ENCODE measurements around the gene NTSR1.

The NTSR1 gene

GRCh38 chr20:62772990-62773844 is 64.6 kb downstream of the NTSR1 start:
- peaks cover 25% of the 10 kb centered on the region for H3K4me1 ChIP-seq (ENCODE audit: control insufficient read depth, low read length)
- no peak overlapping the region for H3K4me2 ChIP-seq (ENCODE audit: low read length)
- H3F3A ChIP-seq (ENCODE audit: control insufficient read depth, insufficient read depth) = no peaks in the 10 kb centered on the region
- H3K27me3 ChIP-seq (ENCODE audit: control insufficient read depth, low read length) = no peaks in the 10 kb centered on the region
- H3K9me3 ChIP-seq (ENCODE audit: control insufficient read depth, insufficient read depth, low read length) = no peaks in the 10 kb centered on the region
- H3K9me2 ChIP-seq (replicated peaks; ENCODE audit: control insufficient read depth, low read length) = no peaks in the 10 kb centered on the region
- no peak overlapping the region for H3K4me3 ChIP-seq (ENCODE audit: low read length)
- TF ChIP-seq EZH2phosphoT487 (IDR thresholded peaks at IDR 0.05; ENCODE audit: borderline replicate concordance, low read length) = no peak
- no peak for TF ChIP-seq CTCF (IDR thresholded peaks at IDR 0.05; ENCODE audit: low read depth, low read length, poor library complexity, severe bottlenecking)
- H3K36me3 ChIP-seq (ENCODE audit: control insufficient read depth, low read length) = no peaks in the 10 kb centered on the region
- H4K20me1 ChIP-seq (ENCODE audit: control insufficient read depth, insufficient read depth, low read depth, low read length) = no peaks in the 10 kb centered on the region
- H3K79me2 ChIP-seq (ENCODE audit: control insufficient read depth, low read length) = no peaks in the 10 kb centered on the region
- no peak overlapping the region for H3K27ac ChIP-seq (ENCODE audit: low read depth, low read length)

- TF ChIP-seq CTCF (IDR thresholded peaks at IDR 0.05; ENCODE audit: low read depth, low read length, poor library complexity, severe bottlenecking) (no peak), EZH2phosphoT487 (IDR thresholded peaks at IDR 0.05; ENCODE audit: borderline replicate concordance, low read length) (no peak)
- no peaks in the 10 kb centered on the region for H3K36me3 ChIP-seq (ENCODE audit: control insufficient read depth, low read length)
- H3K4me3 ChIP-seq (ENCODE audit: low read length) = no peak overlapping the region
- H4K20me1 ChIP-seq (ENCODE audit: control insufficient read depth, insufficient read depth, low read depth, low read length) = no peaks in the 10 kb centered on the region
- no peaks in the 10 kb centered on the region for H3K79me2 ChIP-seq (ENCODE audit: control insufficient read depth, low read length)
- H3K9me3 ChIP-seq (ENCODE audit: control insufficient read depth, insufficient read depth, low read length) = no peaks in the 10 kb centered on the region
- H3K4me2 ChIP-seq (ENCODE audit: low read length) = no peak overlapping the region
- H3K27me3 ChIP-seq (ENCODE audit: control insufficient read depth, low read length) = no peaks in the 10 kb centered on the region
- peaks cover 25% of the 10 kb centered on the region for H3K4me1 ChIP-seq (ENCODE audit: control insufficient read depth, low read length)
- no peak overlapping the region for H3K27ac ChIP-seq (ENCODE audit: low read depth, low read length)
- H3K9me2 ChIP-seq (replicated peaks; ENCODE audit: control insufficient read depth, low read length) = no peaks in the 10 kb centered on the region
- H3F3A ChIP-seq (ENCODE audit: control insufficient read depth, insufficient read depth) = no peaks in the 10 kb centered on the region
Measured at GRCh38 chr20:62773845-62774714, 65.4 kb downstream of the NTSR1 start.

- Histone ChIP-seq H3K27me3 (ENCODE audit: control insufficient read depth, low read length) (no peaks in the 10 kb centered on the region), H3K36me3 (ENCODE audit: control insufficient read depth, low read length) (no peaks in the 10 kb centered on the region), H4K20me1 (ENCODE audit: control insufficient read depth, insufficient read depth, low read depth, low read length) (no peaks in the 10 kb centered on the region), H3K4me3 (ENCODE audit: low read length) (no peak overlapping the region), H3K79me2 (ENCODE audit: control insufficient read depth, low read length) (no peaks in the 10 kb centered on the region), H3F3A (ENCODE audit: control insufficient read depth, insufficient read depth) (no peaks in the 10 kb centered on the region), H3K9me3 (ENCODE audit: control insufficient read depth, insufficient read depth, low read length) (no peaks in the 10 kb centered on the region), H3K9me2 (replicated peaks; ENCODE audit: control insufficient read depth, low read length) (no peaks in the 10 kb centered on the region), H3K4me1 (ENCODE audit: control insufficient read depth, low read length) (peaks cover 25% of the 10 kb centered on the region), H3K4me2 (ENCODE audit: low read length) (no peak overlapping the region), H3K27ac (ENCODE audit: low read depth, low read length) (no peak overlapping the region)
- TF ChIP-seq CTCF (IDR thresholded peaks at IDR 0.05; ENCODE audit: low read depth, low read length, poor library complexity, severe bottlenecking) (no peak), EZH2phosphoT487 (IDR thresholded peaks at IDR 0.05; ENCODE audit: borderline replicate concordance, low read length) (no peak)
Measured at GRCh38 chr20:62774762-62775161, 66.1 kb downstream of the NTSR1 start.

All from DOHH2 (cell line).